ENCODE results near the gene TMEM8B. TPM values are rescaled to one million over a fixed set of nuclear protein-coding genes. Genes with fewer than 3 reads are reported as not detected.

The TMEM8B gene
- total and polyA plus RNA-seq, 9 of the 15 experiments (the other 6 are each of a cell fraction or from before 2014, with no cell fraction given): 0.01 to 2.2 (median 1.1) TPM

GRCh38 chr9:35814841-35815543 lies 14.0 kb upstream of the TMEM8B start, which contains the start of gene HINT2:
TSS of gene HINT2 (minus strand) at chr9:35815042. CDS start at chr9:35814979, 63 bp downstream.
- ChIA-PET CTCF (ENCODE audit: low intra/inter-chr PET ratio) (no interaction called here), POLR2A (interaction anchor here (0.6 to 1.7 kb wide), 6 partner anchors 13 to 153 kb away, joined by 3 to 7 read pairs (median 4); no protein-coding TSS in a partner anchor)
- no peaks in the 10 kb centered on the region; the same call in 1 of the 2 replicates for H3K9me3 ChIP-seq (replicated peaks; ENCODE audit: control insufficient read depth, insufficient read depth, low read depth, low read length)
- peak within 1 kb of the TSS; percentile 77 for H2AFZ ChIP-seq (ENCODE audit: low read depth, low read length)
- no peaks in the 10 kb centered on the region for H3K27me3 ChIP-seq (ENCODE audit: control insufficient read depth in 2 of 2, insufficient read depth in 2 of 2, low read length in 2 of 2)
- no TSS peak for BruUV-seq (replicated peaks)
- DNase-seq (ENCODE audit: extremely low read depth in 1 of 4, low spot score in 3 of 4): peak; percentile 89 to 96 (median 92)
- peaks cover 12% of the 10 kb centered on the region; the same call in 2 of the 3 replicates for H3K79me2 ChIP-seq (ENCODE audit: control insufficient read depth, insufficient read depth, low read length)
- H3K9ac ChIP-seq (ENCODE audit: insufficient read depth in 1 of 2, low read depth in 2 of 2, low read length in 2 of 2): peak within 1 kb of the TSS; percentile 92 to 100
- H3K4me3 ChIP-seq: peak within 1 kb of the TSS; percentile 66
- WGBS (ENCODE audit: insufficient coverage, low coverage, missing lambda C conversion rate): under 1% methylated on average over 35 of the region's 52 CpGs
- H3K4me2 ChIP-seq (ENCODE audit: insufficient read depth, low read length): peak within 1 kb of the TSS; percentile 82
- ATAC-seq: peak; percentile 92
- intact Hi-C loops (cut with micrococcal nuclease) (loop anchor here (10.0 kb wide), 2 partner anchors 80 to 150 kb away; partner anchors contain the start of genes ARHGEF39, CREB3 and TLN1), in situ Hi-C loops (cut with MboI) (no loop called here)
- peaks cover 17 to 31% of the 10 kb centered on the region in 2 experiments for H3K4me1 ChIP-seq (replicated peaks in 1 of 2; ENCODE audit: control insufficient read depth in 2 of 2, insufficient read depth in 2 of 2, low read length in 2 of 2)
- FAIRE-seq: peak; percentile 97
- no peaks in the 10 kb centered on the region for H3K36me3 ChIP-seq (ENCODE audit: control insufficient read depth, insufficient read depth, low read length)
- peak within 1 kb of the TSS; percentile 94 for H3K27ac ChIP-seq (ENCODE audit: extremely low read depth, low read depth, low read length)
- no peaks in the 10 kb centered on the region for H4K20me1 ChIP-seq (replicated peaks; ENCODE audit: control insufficient read depth, insufficient read depth, low read length)
- H3K9me1 ChIP-seq (ENCODE audit: control insufficient read depth, insufficient read depth, low read length): peaks cover 4% of the 10 kb centered on the region
- TF ChIP-seq CREM (IDR thresholded peaks at IDR 0.05; ENCODE audit: low read depth) (peak; percentile 65), PKNOX1 (IDR thresholded peaks at IDR 0.05) (0 out of 2 replicates have a peak, but pooled peaks have one; percentile 11), KDM2B (CRISPR knock-in tag; IDR thresholded peaks at IDR 0.05) (0 out of 2 replicates have a peak, but pooled peaks have one; percentile 43), ZNF79 (CRISPR knock-in tag; IDR thresholded peaks at IDR 0.05; ENCODE audit: low read depth) (no peak), ZNF431 (CRISPR knock-in tag; IDR thresholded peaks at IDR 0.05) (0 out of 2 replicates have a peak, but pooled peaks have one; percentile 20), POLR2H (tag; IDR thresholded peaks at IDR 0.05; ENCODE audit: low read depth) (peak; percentile 76), EWSR1 (IDR thresholded peaks at IDR 0.05; ENCODE audit: borderline replicate concordance, low read depth, partially characterized antibody) (no peak), EP300 (IDR thresholded peaks at IDR 0.05; ENCODE audit: low read length) (no peak), NR1H2 (CRISPR knock-in tag; IDR thresholded peaks at IDR 0.05) (no peak), HMG20A (CRISPR knock-in tag; conservative IDR thresholded peaks at IDR 0.05) (no peak), HMGN3 (IDR thresholded peaks at IDR 0.05; ENCODE audit: borderline replicate concordance, extremely low read depth, insufficient read length, low read depth, low read length) (no peak), ATF7 (IDR thresholded peaks at IDR 0.05) (0 out of 2 replicates have a peak, but pooled peaks have one; percentile 37)
- TF ChIP-seq, protein P1, sequence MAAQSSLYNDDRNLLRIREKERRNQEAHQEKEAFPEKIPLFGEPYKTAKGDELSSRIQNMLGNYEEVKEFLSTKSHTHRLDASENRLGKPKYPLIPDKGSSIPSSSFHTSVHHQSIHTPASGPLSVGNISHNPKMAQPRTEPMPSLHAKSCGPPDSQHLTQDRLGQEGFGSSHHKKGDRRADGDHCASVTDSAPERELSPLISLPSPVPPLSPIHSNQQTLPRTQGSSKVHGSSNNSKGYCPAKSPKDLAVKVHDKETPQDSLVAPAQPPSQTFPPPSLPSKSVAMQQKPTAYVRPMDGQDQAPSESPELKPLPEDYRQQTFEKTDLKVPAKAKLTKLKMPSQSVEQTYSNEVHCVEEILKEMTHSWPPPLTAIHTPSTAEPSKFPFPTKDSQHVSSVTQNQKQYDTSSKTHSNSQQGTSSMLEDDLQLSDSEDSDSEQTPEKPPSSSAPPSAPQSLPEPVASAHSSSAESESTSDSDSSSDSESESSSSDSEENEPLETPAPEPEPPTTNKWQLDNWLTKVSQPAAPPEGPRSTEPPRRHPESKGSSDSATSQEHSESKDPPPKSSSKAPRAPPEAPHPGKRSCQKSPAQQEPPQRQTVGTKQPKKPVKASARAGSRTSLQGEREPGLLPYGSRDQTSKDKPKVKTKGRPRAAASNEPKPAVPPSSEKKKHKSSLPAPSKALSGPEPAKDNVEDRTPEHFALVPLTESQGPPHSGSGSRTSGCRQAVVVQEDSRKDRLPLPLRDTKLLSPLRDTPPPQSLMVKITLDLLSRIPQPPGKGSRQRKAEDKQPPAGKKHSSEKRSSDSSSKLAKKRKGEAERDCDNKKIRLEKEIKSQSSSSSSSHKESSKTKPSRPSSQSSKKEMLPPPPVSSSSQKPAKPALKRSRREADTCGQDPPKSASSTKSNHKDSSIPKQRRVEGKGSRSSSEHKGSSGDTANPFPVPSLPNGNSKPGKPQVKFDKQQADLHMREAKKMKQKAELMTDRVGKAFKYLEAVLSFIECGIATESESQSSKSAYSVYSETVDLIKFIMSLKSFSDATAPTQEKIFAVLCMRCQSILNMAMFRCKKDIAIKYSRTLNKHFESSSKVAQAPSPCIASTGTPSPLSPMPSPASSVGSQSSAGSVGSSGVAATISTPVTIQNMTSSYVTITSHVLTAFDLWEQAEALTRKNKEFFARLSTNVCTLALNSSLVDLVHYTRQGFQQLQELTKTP (IDR thresholded peaks at IDR 0.05; ENCODE audit: low read depth in 1 of 2, partially characterized antibody in 2 of 2): no peak
